Loucy (cell line): ENCODE data around the gene IGSF9B.

Experiments
- CTCF ChIP-seq: fragments of 200-600 bp; sonication (generic); conservative IDR thresholded peaks from 2 replicates; pipeline ENCODE4 v1.5.1; 2014; ENCODE audit warnings: mild to moderate bottlenecking, antibody characterized with exemption, low read length
- EZH2phosphoT487 ChIP-seq: fragments of 200-600 bp; IDR thresholded peaks from 2 replicates; pipeline ENCODE4 v1.6.1; 2018; ENCODE audit warnings: antibody characterized with exemption, mild to moderate bottlenecking, moderate library complexity, borderline replicate concordance

- no peak for TF ChIP-seq CTCF
- no peak for TF ChIP-seq EZH2phosphoT487
Measured at GRCh38 chr11:134003792-134004495, 47.2 kb upstream of the IGSF9B start.
